NB4 (cell line): Measurements from ENCODE around the gene GPR171.

Source experiments
- CTCF ChIP-seq: IDR thresholded peaks from one replicate; pipeline ENCODE4 v1.5.1; 2012; ENCODE audit warnings: low read depth, low read length
- MAX ChIP-seq: IDR thresholded peaks from 2 replicates; pipeline ENCODE4 v1.6.1; 2011; ENCODE audit warnings: low read depth, low read length
- MYC ChIP-seq: IDR thresholded peaks from 2 replicates; pipeline ENCODE4 v1.6.1; 2011; ENCODE audit warnings: low read depth, low read length
- POLR2A ChIP-seq: IDR thresholded peaks from 2 replicates; pipeline ENCODE4 v1.6.1; 2011; ENCODE audit warnings: mild to moderate bottlenecking; ENCODE audit not compliant: insufficient read length; ENCODE audit errors: extremely low read depth

GRCh38 chr3:151236736-151237135, 33.7 kb upstream of the GPR171 start:
- TF ChIP-seq CTCF (no peak), POLR2A (no peak), MAX (no peak), MYC (no peak)
